B cell (primary cell): Measurements from ENCODE around the gene TPMT.

ENCODE experiments used
- CTCF ChIP-seq: fragments of 200-600 bp; IDR thresholded peaks from one replicate; pipeline ENCODE4 v1.8.0; 2022; ENCODE audit warnings: antibody characterized with exemption, mild to moderate bottlenecking
- EZH2 ChIP-seq: IDR thresholded peaks from 2 replicates; pipeline ENCODE4 v1.6.1; 2012; ENCODE audit warnings: borderline replicate concordance, low read depth, mild to moderate bottlenecking, moderate library complexity, low read length; ENCODE audit not compliant: insufficient read depth, poor library complexity, severe bottlenecking

- TF ChIP-seq CTCF: no peak
- no peak for TF ChIP-seq EZH2
Observed at GRCh38 chr6:18183766-18184165, 28.9 kb upstream of the TPMT start.
